ENCODE data around the gene CELSR1.

- TF ChIP-seq CTCF (conservative IDR thresholded peaks at IDR 0.05; ENCODE audit: low read length) = no peak
- TF ChIP-seq EZH2phosphoT487 (IDR thresholded peaks at IDR 0.05; ENCODE audit: borderline replicate concordance, low read depth, low read length) = no peak
Measured at GRCh38 chr22:46417769-46418168, 119.7 kb downstream of the CELSR1 start.

Data from OCI-LY7 (cell line).